GM10248 (cell line): ENCODE measurements around the gene RNASEH1.

Source experiments
- CTCF ChIA-PET: fragments of 300-600 bp; sonication (Branson Sonifier 250); formaldehyde crosslinking; extraction: SDS; loops from one replicate; lab custom pipeline; 2021; ENCODE audit warnings: antibody characterized with exemption; lab: Yijun Ruan, JAX
- POLR2A ChIA-PET: fragments of 350-650 bp; sonication (Branson Sonifier 250); formaldehyde crosslinking; extraction: SDS; loops from one replicate; lab custom pipeline; 2020; ENCODE audit warnings: antibody characterized with exemption; lab: Yijun Ruan, JAX
- DNase-seq: peaks from one replicate; pipeline ENCODE4 v3.0.0; 2012; ENCODE audit errors: extremely low spot score
- CTCF ChIP-seq: IDR thresholded peaks from 2 replicates; pipeline ENCODE4 v1.5.1; 2012; ENCODE audit warnings: mild to moderate bottlenecking, low read depth; ENCODE audit errors: extremely low read depth, missing control alignments, control extremely low read depth

RNASEH1 gene

DNA sequence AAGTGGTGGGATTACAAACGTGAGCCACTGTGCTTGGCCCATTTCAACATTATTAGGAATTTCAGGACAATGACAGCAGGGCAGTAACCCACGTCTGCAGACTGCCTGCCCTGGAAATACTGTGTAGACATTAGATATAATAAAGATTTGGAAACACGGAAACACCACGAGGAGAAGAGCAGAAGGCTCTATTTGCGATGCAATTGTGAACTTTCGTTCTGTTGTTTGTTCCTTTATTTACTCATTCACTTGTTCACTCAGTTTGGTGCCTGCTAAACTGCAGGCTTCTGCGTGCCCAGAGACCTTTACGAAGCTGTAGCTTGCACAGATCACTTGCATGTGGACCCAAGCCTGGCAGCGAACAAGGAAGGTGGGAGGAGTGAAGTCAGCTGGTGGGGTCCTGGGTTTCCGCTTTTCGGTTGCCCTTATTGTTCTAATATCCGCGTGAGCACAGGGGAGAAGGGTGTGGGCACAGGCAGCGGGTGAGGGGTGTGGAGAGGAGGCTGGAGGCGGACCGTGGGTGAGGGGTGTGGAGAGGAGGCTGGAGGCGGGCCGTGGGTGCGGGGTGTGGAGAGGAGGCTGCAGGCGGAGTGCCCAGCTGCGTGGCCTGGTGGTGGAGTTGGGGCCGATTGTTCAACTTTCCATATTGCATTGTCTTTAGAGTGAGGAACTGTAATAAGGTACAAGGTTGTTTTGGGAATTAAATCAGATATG is 40.2 kb upstream of the RNASEH1 start:
- CTCF ChIA-PET = interaction anchor here (0.7 kb wide), 1 partner anchor 43 kb away, joined by 3 read pairs; no protein-coding TSS in a partner anchor
- no peak for DNase-seq
- TF ChIP-seq CTCF = no peak
- POLR2A ChIA-PET = no interaction called here

DNA sequence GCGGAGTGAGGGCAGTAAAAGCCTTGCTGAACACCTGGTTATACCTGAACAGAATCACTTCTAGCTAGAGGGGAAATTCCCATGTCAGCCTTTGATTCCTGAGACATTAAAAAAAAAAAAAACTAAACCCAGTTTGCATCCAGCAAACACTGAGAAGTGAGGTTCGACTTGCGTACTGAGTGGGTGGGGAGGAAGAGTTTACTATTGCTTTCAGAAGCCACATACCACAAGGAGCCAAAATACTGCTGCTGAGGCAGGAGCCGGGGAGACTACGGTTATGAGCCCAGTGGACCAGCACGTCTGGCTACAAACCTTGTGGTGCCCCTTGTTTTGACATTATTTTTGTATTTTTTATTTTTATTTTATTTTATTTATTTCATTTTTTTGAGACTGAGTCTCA is 39.4 kb upstream of the RNASEH1 start:
- ChIA-PET POLR2A (interaction anchor here (0.5 kb wide), 1 partner anchor 79 kb away, joined by 7 read pairs; no protein-coding TSS in a partner anchor), CTCF (interaction anchor here (1.7 kb wide), 1 partner anchor 54 kb away, joined by 4 read pairs; no protein-coding TSS in a partner anchor)
- TF ChIP-seq CTCF = no peak
- peak; percentile 64 for DNase-seq

DNA sequence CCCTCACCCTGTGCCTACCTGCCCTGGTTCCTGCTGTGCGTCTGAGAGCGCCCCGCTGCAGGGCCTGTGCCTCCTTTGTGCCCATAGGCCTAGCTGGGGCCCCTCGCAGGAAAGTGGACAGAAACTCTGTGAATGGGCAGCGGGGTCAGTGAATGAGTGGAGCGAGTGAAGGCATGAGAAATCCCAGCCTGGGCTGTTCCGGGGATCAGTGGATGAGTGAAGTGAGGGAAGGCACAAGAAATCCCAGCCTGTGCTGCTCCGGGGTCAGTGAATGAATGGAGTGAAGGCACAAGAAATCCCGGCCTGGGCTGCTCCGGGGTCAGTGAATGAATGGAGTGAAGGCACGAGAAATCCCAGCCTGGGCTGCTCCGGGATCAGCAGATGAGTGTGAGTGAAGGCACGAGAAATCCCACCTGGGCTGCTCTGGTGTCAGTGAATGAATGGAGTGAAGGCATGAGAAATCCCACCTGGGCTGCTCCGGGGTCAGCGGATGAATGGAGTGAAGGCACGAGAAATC is 38.8 kb upstream of the RNASEH1 start:
- no peak for DNase-seq
- ChIA-PET CTCF (interaction anchor here (1.7 kb wide), 1 partner anchor 55 kb away, joined by 4 read pairs; no protein-coding TSS in a partner anchor), POLR2A (no interaction called here)
- TF ChIP-seq CTCF = no peak

DNA sequence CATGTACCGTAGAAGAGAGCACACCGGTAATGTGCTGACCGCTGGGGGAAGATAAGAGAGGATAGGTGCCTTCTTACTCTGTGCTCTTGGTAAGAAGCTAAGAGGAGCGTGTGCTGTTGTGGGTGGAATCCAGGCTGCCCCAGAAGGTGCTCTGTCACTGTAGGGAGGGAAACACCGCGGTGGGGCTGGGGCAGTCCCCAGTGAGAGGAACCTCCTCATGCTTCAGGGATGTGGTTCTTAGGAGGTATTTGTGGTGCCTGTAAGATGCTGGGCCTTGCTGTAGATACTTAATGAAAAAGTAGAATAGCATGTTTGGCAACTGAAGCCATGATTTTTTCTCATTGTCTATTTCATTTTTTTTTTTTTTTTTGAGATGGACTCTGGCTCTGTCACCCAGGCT is 37.9 kb upstream of the RNASEH1 start:
- CTCF ChIA-PET = interaction anchor here (1.0 to 2.3 kb wide), 5 partner anchors 12 to 172 kb away, joined by 4 to 6 read pairs (median 6); no protein-coding TSS in a partner anchor
- no peak for TF ChIP-seq CTCF
- DNase-seq = peak; percentile 82
- POLR2A ChIA-PET = interaction anchor here (0.5 to 1.1 kb wide), 2 partner anchors 12 to 18 kb away, joined by 3 read pairs; no protein-coding TSS in a partner anchor

GRCh38 chr2:3595404-3595803 is 37.3 kb upstream of the RNASEH1 start:
- no peak for TF ChIP-seq CTCF
- CTCF ChIA-PET = interaction anchor here (1.0 to 2.3 kb wide), 5 partner anchors 9 to 171 kb away, joined by 3 to 6 read pairs (median 6); no protein-coding TSS in a partner anchor
- POLR2A ChIA-PET = interaction anchor here (1.1 kb wide), 1 partner anchor 19 kb away, joined by 3 read pairs; no protein-coding TSS in a partner anchor

GRCh38 chr2:3594493-3595281 is 36.6 kb upstream of the RNASEH1 start, which contains the start of gene COLEC11:
Gene COLEC11, plus strand, starts transcription at chr2:3595112. Its CDS starts 9,229 bp downstream, at chr2:3604341.
- ChIA-PET POLR2A (no interaction called here), CTCF (interaction anchor here (0.9 to 2.3 kb wide), 6 partner anchors 8 to 57 kb away, joined by 3 to 7 read pairs (median 4); no protein-coding TSS in a partner anchor)
- no peak for TF ChIP-seq CTCF
- DNase-seq = no peak

More at GRCh38 chr2:3595404-3595803, 37.3 kb upstream of the RNASEH1 start:
- no peak for DNase-seq
